ENCODE results near the gene LAD1.

LAD1 gene

GRCh38 chr1:201361652-201362504 is 37.2 kb downstream of the LAD1 start:
- peak; percentile 33 for DNase-seq

GRCh38 chr1:201360901-201361651 is 38.0 kb downstream of the LAD1 start:
- no peak for DNase-seq

GRCh38 chr1:201360486-201360885 is 38.6 kb downstream of the LAD1 start:
- DNase-seq: no peak

GRCh38 chr1:201359873-201360210 is 39.3 kb downstream of the LAD1 start:
- no peak for DNase-seq

GRCh38 chr1:201359031-201359872 is 39.9 kb downstream of the LAD1 start:
- DNase-seq: no peak

- no peak for DNase-seq
Observed at GRCh38 chr1:201358596-201358995, 40.5 kb downstream of the LAD1 start.

GRCh38 chr1:201357636-201358348 is 41.3 kb downstream of the LAD1 start:
- no peak for DNase-seq

- no peak for DNase-seq
Observed at GRCh38 chr1:201357211-201357610, 41.9 kb downstream of the LAD1 start.

GRCh38 chr1:201356701-201357100 is 42.4 kb downstream of the LAD1 start:
- DNase-seq: no peak

GRCh38 chr1:201356236-201356635 is 42.9 kb downstream of the LAD1 start:
- DNase-seq: no peak

- DNase-seq: no peak
Observed at GRCh38 chr1:201355471-201355870, 43.7 kb downstream of the LAD1 start.

- DNase-seq: no peak
Observed at GRCh38 chr1:201354901-201355295, 44.2 kb downstream of the LAD1 start.

GRCh38 chr1:201354151-201354900 is 44.8 kb downstream of the LAD1 start:
- DNase-seq: no peak

- no peak for DNase-seq
Observed at GRCh38 chr1:201353186-201353940, 45.8 kb downstream of the LAD1 start.

GRCh38 chr1:201351617-201352016 is 47.5 kb downstream of the LAD1 start:
- DNase-seq: no peak

- DNase-seq: no peak
Observed at GRCh38 chr1:201350884-201351283, 48.2 kb downstream of the LAD1 start.

- DNase-seq: no peak
Observed at GRCh38 chr1:201350361-201350725, 48.8 kb downstream of the LAD1 start.

GRCh38 chr1:201349092-201349491 is 50.0 kb downstream of the LAD1 start:
- no peak for DNase-seq

- peak; percentile 22 for DNase-seq
Observed at GRCh38 chr1:201348211-201348566, 50.9 kb downstream of the LAD1 start.

GRCh38 chr1:201347498-201348210 is 51.5 kb downstream of the LAD1 start:
- DNase-seq: no peak

GRCh38 chr1:201346987-201347386 is 52.1 kb downstream of the LAD1 start:
- DNase-seq: no peak

All from NCI-H1092 treated with DMSO at 0.1 percent for 48 hours (cell line).